Endometrial microvascular endothelial cells (primary cell): ENCODE data around the gene USP3. TPM values are rescaled to one million over a fixed set of nuclear protein-coding genes. Genes with fewer than 3 reads are reported as not detected.
"Not testable (repeated sequence)": the region's sequence is repeated elsewhere in the genome, so short reads cannot be mapped to it uniquely, and the experiment has no call there.

Source experiments
- in situ Hi-C: cut with HindIII; loops from 2 replicates; pipeline ENCODE4 v1.10.0; 2017; ENCODE audit warnings: low sequenced_read_pairs, low pct_unique_long_range_greater_than_20kb; ENCODE audit errors: inconsistent ontology term
- total RNA-seq: library from RNA; depleted of rRNA; stranded (reverse); fragments of >200 nt; gene quantifications from one replicate; pipeline ENCODE4 v1.2.3, GENCODE V29; 2015; ENCODE audit errors: inconsistent ontology term

The USP3 gene
- total RNA-seq, 1 donor from 2014 or later, result 35.1 TPM

GRCh38 chr15:63528138-63528659, 23.8 kb downstream of the USP3 start:
- in situ Hi-C loops, result no loop called here

- in situ Hi-C loops, result no loop called here
These were observed 25.8 kb downstream of the USP3 start for GRCh38 chr15:63530235-63530634.

- in situ Hi-C loops, result no loop called here
These were observed 26.4 kb downstream of the USP3 start for GRCh38 chr15:63530752-63531299.

- in situ Hi-C loops, result no loop called here
These were observed 27.2 kb downstream of the USP3 start for GRCh38 chr15:63531586-63531985.

GRCh38 chr15:63532307-63532744, 27.9 kb downstream of the USP3 start:
- in situ Hi-C loops, result no loop called here

GRCh38 chr15:63534888-63535287, 30.5 kb downstream of the USP3 start:
- in situ Hi-C loops, result not testable (repeated sequence)

- in situ Hi-C loops, result no loop called here
These were observed 31.3 kb downstream of the USP3 start for GRCh38 chr15:63535689-63536088.

GRCh38 chr15:63538876-63539275, 34.5 kb downstream of the USP3 start:
- in situ Hi-C loops, result no loop called here

- in situ Hi-C loops, result no loop called here
These were observed 35.1 kb downstream of the USP3 start for GRCh38 chr15:63539521-63539920.

GRCh38 chr15:63539998-63540397, 35.6 kb downstream of the USP3 start:
- in situ Hi-C loops, result no loop called here

- in situ Hi-C loops, result no loop called here
These were observed 36.1 kb downstream of the USP3 start for GRCh38 chr15:63540449-63540848.

- in situ Hi-C loops, result no loop called here
These were observed 40.0 kb downstream of the USP3 start for GRCh38 chr15:63544258-63545026.

GRCh38 chr15:63545520-63545919, 41.1 kb downstream of the USP3 start:
- in situ Hi-C loops, result no loop called here

- in situ Hi-C loops, result no loop called here
These were observed 47.0 kb downstream of the USP3 start for GRCh38 chr15:63551400-63551799.

- in situ Hi-C loops, result no loop called here
These were observed 49.0 kb downstream of the USP3 start for GRCh38 chr15:63553388-63553791.

- in situ Hi-C loops, result no loop called here
These were observed 50.0 kb downstream of the USP3 start for GRCh38 chr15:63554337-63554927.

GRCh38 chr15:63555507-63555906, 51.1 kb downstream of the USP3 start:
- in situ Hi-C loops, result no loop called here

GRCh38 chr15:63556246-63556645, 51.9 kb downstream of the USP3 start:
- in situ Hi-C loops, result no loop called here

- in situ Hi-C loops, result no loop called here
These were observed 52.3 kb downstream of the USP3 start for GRCh38 chr15:63556736-63557135.

GRCh38 chr15:63559753-63560152, 55.4 kb downstream of the USP3 start:
- in situ Hi-C loops, result no loop called here
